CD4-positive, alpha-beta T cell treated with Interleukin-1 beta for 1 hour (primary cell): ENCODE measurements around the gene ZMIZ1.

ENCODE experiments used
- DNase-seq, 2 donors: peaks; one replicate each; pipeline ENCODE4 v3.0.0-alpha.2; 2020 to 2022

The ZMIZ1 gene

GRCh38 chr10:79238606-79239005, 169.8 kb downstream of the ZMIZ1 start:
- DNase-seq: no peak

- DNase-seq: peak in 1 of 2 donors; percentile 73
Measured at GRCh38 chr10:79239275-79239779, 170.6 kb downstream of the ZMIZ1 start.

GRCh38 chr10:79239924-79240581, 171.3 kb downstream of the ZMIZ1 start:
- DNase-seq: no peak

GRCh38 chr10:79241629-79241989, 172.8 kb downstream of the ZMIZ1 start:
- no peak for DNase-seq

- DNase-seq: peak; percentile 48 to 80
Measured at GRCh38 chr10:79241990-79242619, 173.3 kb downstream of the ZMIZ1 start.

GRCh38 chr10:79242620-79243152, 173.9 kb downstream of the ZMIZ1 start:
- peak in 1 of 2 donors; percentile 57 for DNase-seq

- DNase-seq: peak; percentile 53 to 63
Measured at GRCh38 chr10:79243181-79244067, 174.7 kb downstream of the ZMIZ1 start.

GRCh38 chr10:79244068-79244442, 175.3 kb downstream of the ZMIZ1 start:
- no peak for DNase-seq

- peak; percentile 35 to 54 for DNase-seq
Measured at GRCh38 chr10:79244841-79245504, 176.2 kb downstream of the ZMIZ1 start.

GRCh38 chr10:79245539-79246208, 176.9 kb downstream of the ZMIZ1 start:
- no peak for DNase-seq

- DNase-seq: no peak
Measured at GRCh38 chr10:79246209-79246581, 177.4 kb downstream of the ZMIZ1 start.

- no peak for DNase-seq
Measured at GRCh38 chr10:79246606-79247275, 178.0 kb downstream of the ZMIZ1 start.

GRCh38 chr10:79247373-79248137, 178.8 kb downstream of the ZMIZ1 start:
- no peak for DNase-seq

GRCh38 chr10:79248341-79249185, 179.8 kb downstream of the ZMIZ1 start:
- peak in 1 of 2 donors; percentile 77 for DNase-seq

GRCh38 chr10:79249186-79250121, 180.7 kb downstream of the ZMIZ1 start:
- peak in 1 of 2 donors; percentile 17 for DNase-seq

GRCh38 chr10:79250259-79250658, 181.5 kb downstream of the ZMIZ1 start:
- DNase-seq: peak in 1 of 2 donors; percentile 74

- DNase-seq: no peak
Measured at GRCh38 chr10:79252450-79252849, 183.7 kb downstream of the ZMIZ1 start.

- no peak for DNase-seq
Measured at GRCh38 chr10:79252971-79253370, 184.2 kb downstream of the ZMIZ1 start.

- no peak for DNase-seq
Measured at GRCh38 chr10:79253704-79254103, 184.9 kb downstream of the ZMIZ1 start.
